ENCODE results near the gene GPC6.

GPC6 gene

GRCh38 chr13:94033098-94033497, 806.5 kb downstream of the GPC6 start:
- H3K4me3 Mint-ChIP-seq, result no peak overlapping the region
- ATAC-seq (replicated peaks; ENCODE audit: extremely low read depth, poor library complexity, severe bottlenecking) (no peak), DNase-seq (ENCODE audit: low spot score in 2 of 2) (no peak)
- no peaks in the 10 kb centered on the region for H3K9me3 Mint-ChIP-seq
- H3K4me1 Mint-ChIP-seq, result no peaks in the 10 kb centered on the region
- no peaks in the 10 kb centered on the region for H3K36me3 Mint-ChIP-seq (ENCODE audit: insufficient read depth)
- no peaks in the 10 kb centered on the region for H3K27me3 Mint-ChIP-seq
- no peak overlapping the region for H3K27ac Mint-ChIP-seq (ENCODE audit: low read depth)

GRCh38 chr13:94033830-94034642, 807.4 kb downstream of the GPC6 start:
- Mint-ChIP-seq H3K27ac (ENCODE audit: low read depth) (no peak overlapping the region), H3K4me3 (no peak overlapping the region), H3K4me1 (no peaks in the 10 kb centered on the region), H3K9me3 (no peaks in the 10 kb centered on the region), H3K36me3 (ENCODE audit: insufficient read depth) (no peaks in the 10 kb centered on the region), H3K27me3 (peaks cover 9% of the 10 kb centered on the region)
- ATAC-seq (replicated peaks; ENCODE audit: extremely low read depth, poor library complexity, severe bottlenecking) (no peak), DNase-seq (ENCODE audit: low spot score in 2 of 2) (no peak)

- no peak for DNase-seq (ENCODE audit: low spot score in 2 of 2)
- Mint-ChIP-seq H3K36me3 (ENCODE audit: insufficient read depth) (no peaks in the 10 kb centered on the region), H3K27me3 (peaks cover 74% of the 10 kb centered on the region), H3K27ac (ENCODE audit: low read depth) (no peak overlapping the region), H3K9me3 (no peaks in the 10 kb centered on the region), H3K4me3 (no peak overlapping the region), H3K4me1 (no peaks in the 10 kb centered on the region)
- ATAC-seq (replicated peaks; ENCODE audit: extremely low read depth, poor library complexity, severe bottlenecking), result no peak
Measured at GRCh38 chr13:94050039-94050438, 823.4 kb downstream of the GPC6 start.

- peaks cover 76% of the 10 kb centered on the region for H3K27me3 Mint-ChIP-seq
- H3K36me3 Mint-ChIP-seq (ENCODE audit: insufficient read depth), result no peaks in the 10 kb centered on the region
- H3K4me1 Mint-ChIP-seq, result no peaks in the 10 kb centered on the region
- H3K27ac Mint-ChIP-seq (ENCODE audit: low read depth), result no peak overlapping the region
- ATAC-seq (replicated peaks; ENCODE audit: extremely low read depth, poor library complexity, severe bottlenecking), result no peak
- no peaks in the 10 kb centered on the region for H3K9me3 Mint-ChIP-seq
- no peak for DNase-seq (ENCODE audit: low spot score in 2 of 2)
- no peak overlapping the region for H3K4me3 Mint-ChIP-seq
Measured at GRCh38 chr13:94050686-94051085, 824.1 kb downstream of the GPC6 start.

- Mint-ChIP-seq H3K4me1 (no peaks in the 10 kb centered on the region), H3K27ac (ENCODE audit: low read depth) (no peak overlapping the region), H3K9me3 (no peaks in the 10 kb centered on the region), H3K4me3 (no peak overlapping the region), H3K36me3 (ENCODE audit: insufficient read depth) (no peaks in the 10 kb centered on the region), H3K27me3 (peaks cover 59% of the 10 kb centered on the region)
- DNase-seq (ENCODE audit: low spot score in 2 of 2) (no peak), ATAC-seq (replicated peaks; ENCODE audit: extremely low read depth, poor library complexity, severe bottlenecking) (no peak)
Measured at GRCh38 chr13:94053986-94054593, 827.5 kb downstream of the GPC6 start.

GRCh38 chr13:94056362-94056990, 829.9 kb downstream of the GPC6 start:
- Mint-ChIP-seq H3K4me3 (no peak overlapping the region), H3K9me3 (no peaks in the 10 kb centered on the region), H3K27ac (ENCODE audit: low read depth) (no peak overlapping the region), H3K27me3 (peaks cover 38% of the 10 kb centered on the region), H3K4me1 (no peaks in the 10 kb centered on the region), H3K36me3 (ENCODE audit: insufficient read depth) (no peaks in the 10 kb centered on the region)
- no peak for ATAC-seq (replicated peaks; ENCODE audit: extremely low read depth, poor library complexity, severe bottlenecking)
- no peak for DNase-seq (ENCODE audit: low spot score in 2 of 2)

GRCh38 chr13:94057618-94058186, 831.1 kb downstream of the GPC6 start:
- no peak overlapping the region for H3K27ac Mint-ChIP-seq (ENCODE audit: low read depth)
- H3K9me3 Mint-ChIP-seq, result no peaks in the 10 kb centered on the region
- H3K36me3 Mint-ChIP-seq (ENCODE audit: insufficient read depth), result no peaks in the 10 kb centered on the region
- DNase-seq (ENCODE audit: low spot score in 2 of 2), result no peak
- no peak for ATAC-seq (replicated peaks; ENCODE audit: extremely low read depth, poor library complexity, severe bottlenecking)
- peaks cover 25% of the 10 kb centered on the region for H3K27me3 Mint-ChIP-seq
- no peak overlapping the region for H3K4me3 Mint-ChIP-seq
- H3K4me1 Mint-ChIP-seq, result no peaks in the 10 kb centered on the region

- no peaks in the 10 kb centered on the region for H3K36me3 Mint-ChIP-seq (ENCODE audit: insufficient read depth)
- peaks cover 13% of the 10 kb centered on the region for H3K27me3 Mint-ChIP-seq
- DNase-seq (ENCODE audit: low spot score in 2 of 2) (no peak), ATAC-seq (replicated peaks; ENCODE audit: extremely low read depth, poor library complexity, severe bottlenecking) (no peak)
- no peaks in the 10 kb centered on the region for H3K4me1 Mint-ChIP-seq
- no peak overlapping the region for H3K27ac Mint-ChIP-seq (ENCODE audit: low read depth)
- no peaks in the 10 kb centered on the region for H3K9me3 Mint-ChIP-seq
- no peak overlapping the region for H3K4me3 Mint-ChIP-seq
Measured at GRCh38 chr13:94058821-94059360, 832.3 kb downstream of the GPC6 start.

- H3K4me1 Mint-ChIP-seq, result no peaks in the 10 kb centered on the region
- ATAC-seq (replicated peaks; ENCODE audit: extremely low read depth, poor library complexity, severe bottlenecking) (no peak), DNase-seq (ENCODE audit: low spot score in 2 of 2) (no peak)
- no peak overlapping the region for H3K27ac Mint-ChIP-seq (ENCODE audit: low read depth)
- no peaks in the 10 kb centered on the region for H3K27me3 Mint-ChIP-seq
- H3K4me3 Mint-ChIP-seq, result no peak overlapping the region
- H3K9me3 Mint-ChIP-seq, result no peaks in the 10 kb centered on the region
- H3K36me3 Mint-ChIP-seq (ENCODE audit: insufficient read depth), result no peaks in the 10 kb centered on the region
Measured at GRCh38 chr13:94061301-94061700, 834.7 kb downstream of the GPC6 start.

GRCh38 chr13:94063096-94063495, 836.5 kb downstream of the GPC6 start:
- no peak overlapping the region for H3K27ac Mint-ChIP-seq (ENCODE audit: low read depth)
- DNase-seq (ENCODE audit: low spot score in 2 of 2) (no peak), ATAC-seq (replicated peaks; ENCODE audit: extremely low read depth, poor library complexity, severe bottlenecking) (no peak)
- no peaks in the 10 kb centered on the region for H3K9me3 Mint-ChIP-seq
- H3K36me3 Mint-ChIP-seq (ENCODE audit: insufficient read depth), result no peaks in the 10 kb centered on the region
- no peaks in the 10 kb centered on the region for H3K4me1 Mint-ChIP-seq
- no peak overlapping the region for H3K4me3 Mint-ChIP-seq
- peaks cover 6% of the 10 kb centered on the region for H3K27me3 Mint-ChIP-seq

GRCh38 chr13:94063848-94064247, 837.2 kb downstream of the GPC6 start:
- DNase-seq (ENCODE audit: low spot score in 2 of 2) (no peak), ATAC-seq (replicated peaks; ENCODE audit: extremely low read depth, poor library complexity, severe bottlenecking) (no peak)
- Mint-ChIP-seq H3K4me3 (no peak overlapping the region), H3K4me1 (no peaks in the 10 kb centered on the region), H3K27me3 (peaks cover 13% of the 10 kb centered on the region), H3K27ac (ENCODE audit: low read depth) (no peak overlapping the region), H3K9me3 (no peaks in the 10 kb centered on the region), H3K36me3 (ENCODE audit: insufficient read depth) (no peaks in the 10 kb centered on the region)

GRCh38 chr13:94065741-94066140, 839.1 kb downstream of the GPC6 start:
- H3K27ac Mint-ChIP-seq (ENCODE audit: low read depth), result no peak overlapping the region
- H3K4me3 Mint-ChIP-seq, result no peak overlapping the region
- peaks cover 26% of the 10 kb centered on the region for H3K27me3 Mint-ChIP-seq
- no peaks in the 10 kb centered on the region for H3K4me1 Mint-ChIP-seq
- DNase-seq (ENCODE audit: low spot score in 2 of 2), result no peak
- H3K9me3 Mint-ChIP-seq, result no peaks in the 10 kb centered on the region
- no peaks in the 10 kb centered on the region for H3K36me3 Mint-ChIP-seq (ENCODE audit: insufficient read depth)
- ATAC-seq (replicated peaks; ENCODE audit: extremely low read depth, poor library complexity, severe bottlenecking), result no peak

Measured in central memory CD8-positive, alpha-beta T cell (primary cell).